GM12891 (cell line): ENCODE results near the gene NDEL1.

Experiments
- POLR2A ChIP-seq: IDR thresholded peaks from 2 replicates; pipeline ENCODE4 v1.6.1; 2011; ENCODE audit warnings: low read depth, low read length, control low read depth
- POLR2AphosphoS5 ChIP-seq: IDR thresholded peaks from 2 replicates; pipeline ENCODE4 v1.6.1; 2011; ENCODE audit warnings: low read depth, low read length, control low read depth
- POU2F2 ChIP-seq: IDR thresholded peaks from 2 replicates; pipeline ENCODE4 v1.6.1; 2011; ENCODE audit warnings: low read depth, mild to moderate bottlenecking, control low read depth, low read length, moderate library complexity
- SPI1 ChIP-seq: IDR thresholded peaks from 2 replicates; pipeline ENCODE4 v1.6.1; 2011; ENCODE audit warnings: low read depth, low read length, control low read depth
- TAF1 ChIP-seq: IDR thresholded peaks from 2 replicates; pipeline ENCODE4 v1.6.1; 2011; ENCODE audit warnings: low read depth, low read length, control low read depth

DNA sequence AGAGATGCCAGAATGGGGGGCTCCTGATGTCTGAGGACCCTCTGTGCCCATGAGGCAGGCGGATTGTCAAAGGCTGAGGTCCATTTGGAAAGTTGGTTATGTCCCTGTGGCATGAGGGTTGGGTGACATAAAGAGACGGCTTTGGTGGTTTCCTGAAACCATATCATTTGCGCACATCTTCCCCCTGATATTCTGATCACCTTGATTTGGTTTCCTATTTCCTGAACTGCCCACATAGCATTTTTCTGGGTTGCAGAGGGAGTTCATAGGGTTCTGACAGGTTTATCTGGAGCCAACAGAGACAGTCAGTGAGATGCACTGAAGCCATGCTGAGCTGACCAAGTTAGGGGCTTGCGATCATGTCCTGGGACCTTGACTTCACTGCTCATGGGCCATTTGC, 22.4 kb upstream of the NDEL1 start:
- TF ChIP-seq POLR2A: no peak
- no peak for TF ChIP-seq POLR2AphosphoS5
- TF ChIP-seq TAF1: no peak
- TF ChIP-seq SPI1: no peak
- TF ChIP-seq POU2F2: no peak
